DND-41 (cell line): ENCODE measurements around the gene UQCC2.

Source experiments
- EZH2 ChIP-seq: IDR thresholded peaks from 3 replicates; pipeline ENCODE4 v1.6.1; 2012; ENCODE audit warnings: borderline replicate concordance, low read depth, mild to moderate bottlenecking, moderate library complexity, low read length, inconsistent platforms; ENCODE audit not compliant: severe bottlenecking
- TF ChIP-seq, protein P1 (sequence below): IDR thresholded peaks from 2 replicates; pipeline ENCODE4 v1.5.1; 2012; ENCODE audit warnings: borderline replicate concordance, low read length, moderate library complexity, mild to moderate bottlenecking; ENCODE audit not compliant: poor library complexity, severe bottlenecking; ENCODE audit errors: extremely low read depth

DNA sequence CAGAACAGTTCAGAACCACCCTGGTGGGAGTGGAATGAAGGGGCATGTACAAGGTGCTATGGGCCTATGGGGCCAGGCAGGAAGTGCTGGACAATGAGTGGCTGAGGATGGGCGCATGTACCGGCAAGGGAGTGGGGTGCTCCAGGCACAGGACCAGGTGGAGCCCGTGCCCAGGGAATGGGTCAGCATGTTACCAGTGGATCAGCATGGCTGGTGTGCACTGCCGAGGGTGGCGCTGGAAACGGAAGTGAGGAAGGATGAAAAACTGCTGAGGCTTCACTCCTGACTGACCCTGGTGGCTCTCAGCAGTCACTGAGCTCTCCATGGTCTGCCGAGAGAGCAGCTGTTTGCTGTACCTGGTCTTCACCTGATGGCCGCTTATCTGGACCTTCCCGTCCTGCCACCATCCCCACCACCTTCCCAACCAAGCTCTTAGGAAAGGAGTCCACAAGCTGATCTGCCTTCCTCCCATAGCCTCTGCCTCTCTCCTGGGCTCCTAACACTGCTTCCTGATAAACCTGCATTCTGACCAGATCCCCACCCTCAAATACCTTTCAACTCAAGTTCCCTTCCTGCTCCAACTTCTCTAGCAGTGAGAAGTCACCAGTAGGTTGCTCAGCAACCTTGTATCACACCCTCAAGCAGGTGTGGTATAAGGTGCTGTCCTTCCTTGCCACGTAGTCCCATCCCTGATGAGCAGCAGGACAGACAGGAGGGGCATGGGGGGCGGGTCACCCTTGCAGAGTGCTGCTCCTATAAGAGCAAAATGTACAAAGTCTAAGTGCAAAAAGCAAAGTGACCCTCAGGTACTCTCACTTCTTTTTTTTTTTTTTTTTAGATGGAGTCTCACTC, 7.1 kb downstream of the UQCC2 start:
- TF ChIP-seq, protein P1, sequence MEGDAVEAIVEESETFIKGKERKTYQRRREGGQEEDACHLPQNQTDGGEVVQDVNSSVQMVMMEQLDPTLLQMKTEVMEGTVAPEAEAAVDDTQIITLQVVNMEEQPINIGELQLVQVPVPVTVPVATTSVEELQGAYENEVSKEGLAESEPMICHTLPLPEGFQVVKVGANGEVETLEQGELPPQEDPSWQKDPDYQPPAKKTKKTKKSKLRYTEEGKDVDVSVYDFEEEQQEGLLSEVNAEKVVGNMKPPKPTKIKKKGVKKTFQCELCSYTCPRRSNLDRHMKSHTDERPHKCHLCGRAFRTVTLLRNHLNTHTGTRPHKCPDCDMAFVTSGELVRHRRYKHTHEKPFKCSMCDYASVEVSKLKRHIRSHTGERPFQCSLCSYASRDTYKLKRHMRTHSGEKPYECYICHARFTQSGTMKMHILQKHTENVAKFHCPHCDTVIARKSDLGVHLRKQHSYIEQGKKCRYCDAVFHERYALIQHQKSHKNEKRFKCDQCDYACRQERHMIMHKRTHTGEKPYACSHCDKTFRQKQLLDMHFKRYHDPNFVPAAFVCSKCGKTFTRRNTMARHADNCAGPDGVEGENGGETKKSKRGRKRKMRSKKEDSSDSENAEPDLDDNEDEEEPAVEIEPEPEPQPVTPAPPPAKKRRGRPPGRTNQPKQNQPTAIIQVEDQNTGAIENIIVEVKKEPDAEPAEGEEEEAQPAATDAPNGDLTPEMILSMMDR, result no peak
- TF ChIP-seq EZH2, result no peak
